ENCODE results near the gene RASSF3. TPM values are rescaled to one million over a fixed set of nuclear protein-coding genes. Genes with fewer than 3 reads are reported as not detected.

Gene RASSF3
- total and polyA plus RNA-seq, 4 donors = 26.7 to 60.9 (median 33.5) TPM

DNA sequence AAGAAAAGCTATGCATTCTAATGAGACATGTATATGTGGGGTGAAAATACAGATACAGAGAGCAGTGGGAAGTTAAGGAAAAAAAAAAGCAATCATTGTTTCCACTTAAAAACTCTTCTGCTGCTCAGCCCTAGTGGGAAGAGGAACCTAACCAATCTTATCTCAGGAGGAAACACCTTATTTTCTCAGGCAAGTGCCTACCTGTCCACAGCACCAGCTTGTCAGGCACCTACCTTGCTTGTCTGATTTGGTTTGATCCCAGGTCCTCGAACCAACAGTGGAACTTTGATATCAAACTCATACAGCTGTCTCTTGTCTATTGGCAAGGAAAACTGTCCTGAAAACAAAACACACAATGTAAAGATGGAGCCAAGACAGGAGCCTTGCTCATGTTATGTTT lies 126.5 kb downstream of the RASSF3 start:
- Histone ChIP-seq H3K27me3 (ENCODE audit: control insufficient read depth in 3 of 3, insufficient read depth in 3 of 3, low read length in 2 of 3) (no peaks in the 10 kb centered on the region), H3K36me3 (ENCODE audit: control insufficient read depth in 4 of 4, insufficient read depth in 4 of 4, low read length in 4 of 4) (peaks cover 27 to 36% (median 30%) of the 10 kb centered on the region in 4 donors), H3K4me1 (ENCODE audit: control insufficient read depth in 5 of 5, insufficient read depth in 5 of 5, low read length in 5 of 5) (peaks cover 0 to 13% (median 0%) of the 10 kb centered on the region in 5 donors), H3K27ac (ENCODE audit: low read depth in 1 of 2, low read length in 1 of 2) (no peak overlapping the region), H3K9ac (ENCODE audit: insufficient read depth in 1 of 2, low read length in 2 of 2) (no peak overlapping the region), H3K4me3 (no peak overlapping the region), H3K9me3 (ENCODE audit: control insufficient read depth in 4 of 4, insufficient read depth in 3 of 4, low read length in 3 of 4) (no peaks in the 10 kb centered on the region)
- DNase-seq = no peak
- TF ChIP-seq, protein P1, sequence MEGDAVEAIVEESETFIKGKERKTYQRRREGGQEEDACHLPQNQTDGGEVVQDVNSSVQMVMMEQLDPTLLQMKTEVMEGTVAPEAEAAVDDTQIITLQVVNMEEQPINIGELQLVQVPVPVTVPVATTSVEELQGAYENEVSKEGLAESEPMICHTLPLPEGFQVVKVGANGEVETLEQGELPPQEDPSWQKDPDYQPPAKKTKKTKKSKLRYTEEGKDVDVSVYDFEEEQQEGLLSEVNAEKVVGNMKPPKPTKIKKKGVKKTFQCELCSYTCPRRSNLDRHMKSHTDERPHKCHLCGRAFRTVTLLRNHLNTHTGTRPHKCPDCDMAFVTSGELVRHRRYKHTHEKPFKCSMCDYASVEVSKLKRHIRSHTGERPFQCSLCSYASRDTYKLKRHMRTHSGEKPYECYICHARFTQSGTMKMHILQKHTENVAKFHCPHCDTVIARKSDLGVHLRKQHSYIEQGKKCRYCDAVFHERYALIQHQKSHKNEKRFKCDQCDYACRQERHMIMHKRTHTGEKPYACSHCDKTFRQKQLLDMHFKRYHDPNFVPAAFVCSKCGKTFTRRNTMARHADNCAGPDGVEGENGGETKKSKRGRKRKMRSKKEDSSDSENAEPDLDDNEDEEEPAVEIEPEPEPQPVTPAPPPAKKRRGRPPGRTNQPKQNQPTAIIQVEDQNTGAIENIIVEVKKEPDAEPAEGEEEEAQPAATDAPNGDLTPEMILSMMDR (IDR thresholded peaks at IDR 0.05; ENCODE audit: control extremely low read depth, extremely low read depth) = no peak
- no peak for ATAC-seq (ENCODE audit: insufficient read depth, low FRiP score)
- WGBS, 2 donors = 63 to 67% methylated on average over 1 of the region's 1 CpG

DNA sequence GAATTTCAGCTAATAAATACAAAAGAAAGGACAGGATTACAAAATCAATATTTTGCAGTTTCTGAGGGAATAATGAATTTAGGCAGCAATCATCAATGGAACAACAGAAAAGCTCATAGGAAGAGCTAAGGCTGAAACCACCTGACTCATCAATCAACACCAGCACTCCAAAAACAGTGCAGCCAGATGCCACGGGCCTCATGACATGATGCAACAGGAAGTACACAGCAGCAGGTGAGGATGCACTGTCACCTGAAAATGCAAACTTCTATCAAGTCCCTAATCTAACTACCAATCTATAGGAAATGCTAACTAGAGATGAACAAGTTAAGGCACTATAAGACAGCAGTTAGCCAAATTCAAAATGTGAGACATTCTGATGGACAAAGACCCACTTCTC lies 127.2 kb downstream of the RASSF3 start:
- no peaks in the 10 kb centered on the region for H3K27me3 ChIP-seq (ENCODE audit: control insufficient read depth in 3 of 3, insufficient read depth in 3 of 3, low read length in 2 of 3)
- TF ChIP-seq, protein P1 (IDR thresholded peaks at IDR 0.05; ENCODE audit: control extremely low read depth, extremely low read depth) = no peak
- WGBS, 2 donors = 17 to 37% methylated on average over 1 of the region's 1 CpG
- no peak for ATAC-seq (ENCODE audit: insufficient read depth, low FRiP score)
- H3K9me3 ChIP-seq (ENCODE audit: control insufficient read depth in 4 of 4, insufficient read depth in 3 of 4, low read length in 3 of 4) = no peaks in the 10 kb centered on the region
- no peak for DNase-seq
- no peak overlapping the region for H3K4me3 ChIP-seq
- peaks cover 0 to 13% (median 0%) of the 10 kb centered on the region in 5 donors for H3K4me1 ChIP-seq (ENCODE audit: control insufficient read depth in 5 of 5, insufficient read depth in 5 of 5, low read length in 5 of 5)
- no peak overlapping the region for H3K27ac ChIP-seq (ENCODE audit: low read depth in 1 of 2, low read length in 1 of 2)
- H3K36me3 ChIP-seq (ENCODE audit: control insufficient read depth in 4 of 4, insufficient read depth in 4 of 4, low read length in 4 of 4) = peaks cover 30 to 38% (median 34%) of the 10 kb centered on the region in 4 donors
- H3K9ac ChIP-seq (ENCODE audit: insufficient read depth in 1 of 2, low read length in 2 of 2) = no peak overlapping the region

DNA sequence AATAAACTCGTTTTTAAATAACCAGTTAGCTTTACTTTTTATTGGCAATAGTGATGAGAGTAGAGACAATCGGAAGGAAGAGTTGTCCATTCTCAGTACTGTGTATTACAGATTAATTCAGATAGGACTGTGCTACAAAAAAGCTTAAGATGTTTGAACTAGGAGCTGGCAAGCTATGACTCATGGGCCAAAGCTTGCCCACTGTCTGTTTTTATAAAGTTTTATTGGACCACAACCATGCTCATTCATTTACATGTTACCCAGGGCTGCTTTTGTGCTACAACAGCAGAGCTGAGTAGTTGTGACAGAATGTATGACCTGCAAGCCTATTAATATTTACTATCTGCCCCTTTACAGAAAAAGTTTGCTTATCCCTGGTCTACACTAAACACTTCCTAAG lies 129.5 kb downstream of the RASSF3 start:
- peaks cover 0 to 4% (median 0%) of the 10 kb centered on the region in 5 donors for H3K4me1 ChIP-seq (ENCODE audit: control insufficient read depth in 5 of 5, insufficient read depth in 5 of 5, low read length in 5 of 5)
- ATAC-seq (ENCODE audit: insufficient read depth, low FRiP score) (no peak), DNase-seq (no peak)
- 92 to 95% methylated on average over 2 of the region's 2 CpGs for WGBS, 2 donors
- H3K27ac ChIP-seq (ENCODE audit: low read depth in 1 of 2, low read length in 1 of 2) = no peak overlapping the region
- H3K36me3 ChIP-seq (ENCODE audit: control insufficient read depth in 4 of 4, insufficient read depth in 4 of 4, low read length in 4 of 4) = peaks cover 38 to 51% (median 45%) of the 10 kb centered on the region in 4 donors
- H3K4me3 ChIP-seq = no peak overlapping the region
- H3K9me3 ChIP-seq (ENCODE audit: control insufficient read depth in 4 of 4, insufficient read depth in 3 of 4, low read length in 3 of 4) = no peaks in the 10 kb centered on the region
- TF ChIP-seq, protein P1 (IDR thresholded peaks at IDR 0.05; ENCODE audit: control extremely low read depth, extremely low read depth) = no peak
- H3K9ac ChIP-seq (ENCODE audit: insufficient read depth in 1 of 2, low read length in 2 of 2) = no peak overlapping the region
- no peaks in the 10 kb centered on the region for H3K27me3 ChIP-seq (ENCODE audit: control insufficient read depth in 3 of 3, insufficient read depth in 3 of 3, low read length in 2 of 3)

DNA sequence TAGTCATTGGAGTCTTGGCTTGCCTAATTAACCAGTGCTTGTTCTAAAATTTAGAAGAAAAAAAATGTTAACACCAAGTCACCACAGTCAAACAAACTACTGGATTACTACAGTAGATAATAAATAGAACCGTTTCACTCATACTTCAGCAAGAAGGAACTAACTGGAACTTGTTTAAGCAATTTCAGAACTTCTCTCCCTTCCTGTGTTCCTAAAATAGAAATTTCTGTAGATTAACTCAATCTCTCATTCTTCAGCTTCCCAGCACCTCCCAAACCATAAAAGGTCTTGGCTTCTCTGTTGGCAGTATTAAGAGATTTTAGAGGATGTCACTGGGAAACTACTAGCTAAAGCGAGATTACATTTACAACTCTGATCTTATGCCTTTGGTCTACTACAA lies 130.4 kb downstream of the RASSF3 start:
- no peaks in the 10 kb centered on the region for H3K27me3 ChIP-seq (ENCODE audit: control insufficient read depth in 3 of 3, insufficient read depth in 3 of 3, low read length in 2 of 3)
- H3K9ac ChIP-seq (ENCODE audit: insufficient read depth in 1 of 2, low read length in 2 of 2) = no peak overlapping the region
- WGBS, 2 donors = 31 to 62% methylated on average over 2 of the region's 2 CpGs
- no peak overlapping the region for H3K4me3 ChIP-seq
- H3K9me3 ChIP-seq (ENCODE audit: control insufficient read depth in 4 of 4, insufficient read depth in 3 of 4, low read length in 3 of 4) = no peaks in the 10 kb centered on the region
- ATAC-seq (ENCODE audit: insufficient read depth, low FRiP score) (no peak), DNase-seq (no peak)
- no peak overlapping the region for H3K27ac ChIP-seq (ENCODE audit: low read depth in 1 of 2, low read length in 1 of 2)
- no peaks in the 10 kb centered on the region for H3K4me1 ChIP-seq (ENCODE audit: control insufficient read depth in 5 of 5, insufficient read depth in 5 of 5, low read length in 5 of 5)
- TF ChIP-seq, protein P1 (IDR thresholded peaks at IDR 0.05; ENCODE audit: control extremely low read depth, extremely low read depth) = no peak
- peaks cover 33 to 53% (median 49%) of the 10 kb centered on the region in 4 donors for H3K36me3 ChIP-seq (ENCODE audit: control insufficient read depth in 4 of 4, insufficient read depth in 4 of 4, low read length in 4 of 4)

All from lung (tissue), 12 donors.